Activated gamma-delta T cell treated with Interleukin-2 at 50 U/mL for 16 hours (primary cell): Measurements from ENCODE around the gene TTC29.
"Not testable (repeated sequence)": the region's sequence is repeated elsewhere in the genome, so short reads cannot be mapped to it uniquely, and the experiment has no call there.

ENCODE experiments used
- DNase-seq: peaks from one replicate; pipeline ENCODE4 v3.0.0-alpha.2; 2020

The TTC29 gene

DNA sequence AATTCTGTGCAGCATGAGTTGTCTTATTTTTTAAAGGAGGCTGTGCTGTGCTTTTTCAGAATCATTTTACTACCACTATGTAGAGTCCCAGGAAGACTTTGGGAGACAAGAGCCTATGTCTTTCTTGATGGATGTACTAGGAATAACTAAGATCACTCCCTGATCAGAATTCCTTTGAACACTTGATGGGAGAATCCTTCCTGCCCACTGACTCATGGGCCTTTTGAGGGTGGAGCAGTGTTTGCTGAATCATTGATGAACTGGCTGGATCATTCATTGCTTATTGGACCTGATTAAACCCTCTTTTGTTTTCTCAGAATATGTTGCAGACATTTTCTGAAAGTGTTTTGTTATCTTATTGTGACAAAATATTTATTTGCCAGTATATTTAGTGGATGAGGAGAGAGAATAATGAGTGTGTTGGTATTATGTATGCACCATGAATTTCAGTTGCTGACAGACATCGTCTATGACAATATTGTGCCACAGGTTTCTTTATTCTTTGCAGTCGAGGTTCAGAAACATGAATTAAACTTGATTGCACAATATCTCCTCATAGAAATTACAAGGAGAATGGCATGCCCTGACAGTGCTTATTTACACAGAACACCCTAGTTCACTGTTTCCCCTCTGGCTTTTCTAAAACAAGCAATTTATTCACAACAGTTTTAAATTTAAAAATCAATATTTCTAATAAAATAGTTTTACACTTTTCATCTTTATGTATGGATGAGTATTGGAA lies 270.7 kb downstream of the TTC29 start:
- DNase-seq, result no peak

GRCh38 chr4:146663968-146664311 lies 281.7 kb downstream of the TTC29 start:
- DNase-seq, result not testable (repeated sequence)

- no peak for DNase-seq
Observed at GRCh38 chr4:146661367-146661766, 284.3 kb downstream of the TTC29 start.
